HCT116 (cell line): Measurements from ENCODE around the gene IFNLR1.

Experiments
- CTCF ChIP-seq, 3 experiments: fragments of 200-600 bp in 1 of 3; sonication (generic) in 1 of 3; IDR thresholded peaks in 2 of 3; conservative IDR thresholded peaks in 1 of 3; 2 replicates each; pipeline ENCODE4 v1.5.1; 2012 to 2017; ENCODE audit warnings: low read depth in 2 of 3, low read length in 2 of 3, antibody characterized with exemption in 1 of 3, borderline replicate concordance in 1 of 3, control low read depth in 1 of 3, mild to moderate bottlenecking in 1 of 3, mixed read lengths in 1 of 3, mixed run types in 1 of 3, moderate library complexity in 1 of 3; ENCODE audit not compliant: insufficient read depth in 1 of 3
- MAX ChIP-seq: IDR thresholded peaks from 2 replicates; pipeline ENCODE4 v1.6.1; 2012
- POLR2A ChIP-seq: IDR thresholded peaks from 2 replicates; pipeline ENCODE4 v1.7.0; 2011; ENCODE audit warnings: borderline replicate concordance; ENCODE audit not compliant: insufficient read depth, insufficient read length; ENCODE audit errors: extremely low read depth
- POLR2AphosphoS5 ChIP-seq: IDR thresholded peaks from 2 replicates; pipeline ENCODE4 v1.6.1; 2011; ENCODE audit warnings: mild to moderate bottlenecking, low read depth, low read length, moderate library complexity
- SP1 ChIP-seq: IDR thresholded peaks from 2 replicates; pipeline ENCODE4 v1.6.1; 2012; ENCODE audit warnings: low read depth
- SRF ChIP-seq: IDR thresholded peaks from 2 replicates; pipeline ENCODE4 v1.6.1; 2012; ENCODE audit warnings: low read depth
- YY1 ChIP-seq: IDR thresholded peaks from 2 replicates; pipeline ENCODE4 v1.6.1; 2011; ENCODE audit warnings: low read length, low read depth, moderate library complexity, mild to moderate bottlenecking; ENCODE audit not compliant: insufficient replicate concordance; ENCODE audit errors: extremely low read depth

GRCh38 chr1:24204116-24204515 is 17.0 kb upstream of the IFNLR1 start:
- TF ChIP-seq CTCF (IDR thresholded peaks at IDR 0.05 in 2 of 3, conservative IDR thresholded peaks at IDR 0.05 in 1 of 3; ENCODE audit: borderline replicate concordance in 1 of 3, insufficient read depth in 1 of 3, low read depth in 2 of 3, low read length in 2 of 3) (no peak), SP1 (no peak), POLR2A (no peak), YY1 (no peak), POLR2AphosphoS5 (no peak), MAX (no peak), SRF (no peak)
